HG03460 (cell line): ENCODE measurements around the gene NRTN.
"Not testable (repeated sequence)": the region's sequence is repeated elsewhere in the genome, so short reads cannot be mapped to it uniquely, and the experiment has no call there.

Source experiments
- ATAC-seq: cut with Tn5 transposase; IDR thresholded peaks from one replicate; pipeline ENCODE4 v1.9.1; 2021; ENCODE audit not compliant: unreplicated experiment

NRTN gene

DNA sequence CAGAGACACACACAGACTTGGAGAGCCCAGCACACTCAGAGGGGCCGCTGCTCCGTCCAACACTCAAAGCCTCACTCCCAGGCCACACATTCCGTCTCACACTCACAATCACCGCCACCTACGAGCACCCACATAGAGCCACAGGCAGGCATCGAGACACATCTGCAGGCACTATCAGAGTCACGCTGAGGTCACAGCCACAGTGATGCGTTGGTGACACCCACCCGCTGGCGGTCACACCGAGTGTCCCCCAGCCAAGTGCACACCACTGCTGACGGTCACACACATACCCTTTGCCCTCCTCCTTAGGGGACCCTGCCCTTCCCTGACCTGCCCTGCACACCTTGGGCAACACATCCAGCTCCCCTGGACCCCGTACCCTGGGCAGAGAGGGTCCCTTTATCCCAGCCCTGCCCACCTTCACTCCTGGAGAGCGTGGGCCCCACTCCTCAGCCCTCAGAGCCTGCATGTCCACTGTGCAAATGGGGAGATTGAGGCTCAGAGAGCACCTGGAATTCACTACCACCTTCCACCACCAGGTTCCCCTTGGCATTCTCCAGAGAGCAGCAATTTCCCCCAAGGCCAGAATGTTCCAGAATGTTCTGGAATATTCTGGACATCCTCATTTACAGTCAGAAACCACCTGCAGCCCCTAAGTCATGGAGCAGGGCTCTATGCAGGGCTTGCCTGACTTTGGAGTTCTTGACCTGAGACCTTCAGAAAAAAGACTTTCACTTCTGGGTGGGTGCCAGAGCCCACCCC is 60.0 kb downstream of the NRTN start:
- no peak for ATAC-seq

DNA sequence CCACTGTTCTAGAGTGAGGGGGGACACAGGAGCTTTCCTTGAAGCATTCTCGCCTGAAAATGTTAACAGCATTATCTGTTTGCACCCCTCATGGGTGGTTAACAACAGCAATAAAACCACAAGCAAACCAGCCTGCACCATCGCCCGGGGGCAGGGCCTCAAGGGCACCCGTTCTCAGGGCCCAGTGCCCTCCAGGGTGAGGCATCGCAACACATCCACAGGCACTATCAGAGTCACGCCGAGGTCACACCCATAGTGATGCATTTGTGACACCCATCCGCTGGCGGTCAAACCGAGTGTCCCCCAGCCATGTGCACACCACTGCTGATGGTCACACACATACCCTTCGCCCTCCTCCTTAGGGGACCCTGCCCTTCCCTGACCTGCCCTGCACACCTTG is 60.9 kb downstream of the NRTN start:
- no peak for ATAC-seq

DNA sequence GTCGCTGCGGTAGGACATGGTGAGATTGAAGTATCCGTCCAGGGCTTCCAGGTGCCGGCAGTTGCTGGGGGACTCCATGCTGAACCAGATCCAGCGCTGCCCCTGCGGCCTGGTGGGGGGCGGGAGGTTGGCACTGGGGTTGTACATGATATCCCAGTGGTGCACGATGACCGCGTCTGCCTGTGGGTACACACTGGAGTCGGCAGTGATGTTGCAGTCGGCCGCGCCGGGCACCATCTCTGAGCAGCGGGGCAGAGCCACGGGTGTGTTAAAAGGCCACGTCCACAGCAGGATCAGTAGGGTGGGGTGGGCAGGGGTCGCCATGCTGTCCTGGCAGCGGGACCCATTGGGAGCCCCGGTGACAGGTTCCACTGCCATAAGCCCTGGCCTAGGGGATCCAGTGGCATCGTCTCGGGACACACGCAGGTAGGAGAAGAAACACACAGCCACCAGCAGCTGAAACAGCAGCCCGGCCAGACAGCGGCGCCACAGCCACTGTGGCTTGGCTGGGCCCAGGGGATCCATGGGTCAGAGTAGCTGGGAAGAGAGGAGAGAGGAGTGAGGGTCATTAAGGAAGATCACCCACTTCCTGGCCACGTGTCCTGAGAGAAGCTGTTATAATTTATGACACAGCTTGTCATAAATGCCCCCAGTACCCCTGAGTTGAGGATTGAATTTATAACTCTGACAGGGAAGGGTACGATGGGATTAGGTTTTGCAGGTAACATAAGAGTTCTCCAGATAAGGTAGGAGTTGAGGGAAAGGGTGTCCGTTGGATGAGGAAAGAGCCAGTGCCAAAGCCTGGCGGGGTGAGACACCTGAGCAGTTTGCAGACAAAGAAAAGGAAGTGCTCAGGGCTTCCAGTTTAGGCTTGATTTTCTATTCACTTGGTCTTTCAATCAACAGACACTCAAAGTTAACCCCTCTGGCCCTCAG is 62.6 kb downstream of the NRTN start:
- ATAC-seq = no peak

DNA sequence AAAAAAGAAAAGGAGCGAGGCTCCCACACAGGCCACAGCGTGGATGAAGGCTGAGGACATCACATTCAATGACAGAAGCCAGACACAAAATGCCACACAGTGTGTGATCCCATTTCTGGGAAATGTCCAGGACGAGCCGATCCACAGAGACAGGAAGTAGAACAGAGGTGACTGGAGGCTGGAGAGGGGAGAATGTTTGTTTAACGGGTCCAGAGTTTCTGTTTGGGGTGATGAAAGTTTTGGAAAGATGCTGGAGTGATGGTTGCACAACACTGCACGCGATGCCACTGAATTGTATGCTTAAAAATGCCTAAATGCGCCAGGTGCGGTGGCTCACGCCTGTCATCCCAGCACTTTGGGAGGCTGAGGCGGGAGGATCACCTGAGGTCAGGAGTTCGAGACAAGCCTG is 66.1 kb downstream of the NRTN start:
- ATAC-seq = no peak

DNA sequence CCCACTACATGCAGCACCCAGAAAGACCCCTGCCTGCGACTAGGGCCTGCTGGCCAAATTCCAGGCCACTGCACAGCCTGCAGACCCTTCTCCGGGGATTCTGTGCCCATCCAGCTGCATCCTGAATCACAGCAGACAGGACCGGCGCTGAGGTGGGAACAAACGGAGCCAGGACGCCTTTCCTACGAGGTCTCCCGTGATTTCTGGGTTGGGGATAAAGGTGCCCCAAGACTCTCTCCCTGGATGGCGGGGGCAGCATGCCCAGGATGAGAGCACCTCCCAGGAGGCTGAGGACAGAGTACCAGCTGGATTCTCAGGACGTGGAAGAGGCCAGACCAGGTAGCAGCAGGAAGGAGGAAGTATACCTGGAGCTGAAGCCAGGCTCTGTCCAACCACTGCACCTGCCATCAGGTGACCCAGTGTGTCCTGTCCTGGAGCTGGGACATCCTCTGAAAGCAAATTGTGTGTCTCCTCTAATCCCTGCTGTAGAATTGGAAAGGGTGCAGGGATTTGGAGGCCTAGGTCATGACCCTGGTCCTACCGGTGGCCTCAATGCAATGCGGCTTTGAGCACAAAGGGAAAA is 68.8 kb downstream of the NRTN start:
- no peak for ATAC-seq

DNA sequence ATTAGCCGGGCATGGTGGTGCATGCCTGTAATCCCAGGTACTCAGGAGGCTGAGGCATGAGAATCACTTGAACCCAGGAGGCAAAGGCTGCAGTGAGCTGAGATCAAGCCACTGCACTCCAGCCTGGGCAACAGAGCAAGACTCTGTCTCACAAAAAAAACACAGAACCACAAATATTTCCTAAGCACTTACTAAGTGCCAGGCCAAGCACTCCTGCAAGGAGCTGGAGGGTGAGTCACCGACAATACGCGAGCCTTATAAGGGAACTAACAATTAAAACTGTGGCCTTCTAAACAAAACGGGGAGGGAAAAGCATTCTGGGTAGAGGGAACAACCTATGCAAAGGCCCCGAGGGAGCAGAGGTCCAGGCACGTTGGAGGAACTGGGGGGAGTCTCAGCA is 69.6 kb downstream of the NRTN start:
- not testable (repeated sequence) for ATAC-seq

DNA sequence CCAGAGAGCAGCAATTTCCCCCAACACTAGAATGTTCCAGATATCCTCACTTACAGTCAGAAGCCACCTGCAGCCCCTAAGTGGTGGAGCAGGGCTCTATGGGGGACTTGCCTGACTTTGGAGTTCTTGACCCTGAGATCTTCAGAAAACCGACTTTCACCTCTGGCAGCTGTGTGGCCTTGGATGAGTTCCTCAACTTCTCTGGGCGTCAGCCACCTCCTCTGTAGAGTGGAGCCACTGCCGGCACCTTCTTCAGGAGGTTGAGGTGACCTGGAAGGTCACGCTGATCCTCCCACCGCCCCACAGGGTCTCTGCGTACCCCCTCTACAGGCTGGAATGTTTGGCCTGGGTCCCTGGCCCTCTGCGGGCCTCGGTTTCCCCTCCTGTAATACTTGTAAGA is 72.6 kb downstream of the NRTN start:
- no peak for ATAC-seq

DNA sequence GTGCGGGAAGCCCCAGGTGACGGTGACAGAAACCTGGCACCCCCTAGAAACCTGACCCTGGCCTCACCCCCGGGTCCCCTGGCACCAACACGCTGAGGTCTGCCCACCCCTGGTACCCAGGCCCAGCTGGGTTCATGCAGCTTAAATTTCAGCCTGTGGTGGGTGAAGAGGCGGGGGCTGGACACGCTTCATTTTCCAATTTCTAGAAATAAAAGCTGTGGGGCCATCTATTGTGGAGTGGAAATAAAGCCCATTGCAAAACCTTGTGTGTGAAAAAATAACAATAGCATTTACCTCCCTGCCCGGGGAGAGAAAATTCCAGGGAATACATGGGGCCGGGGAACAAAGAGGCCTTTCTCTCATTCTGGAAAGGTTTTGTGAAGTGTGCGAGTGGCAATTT is 73.0 kb downstream of the NRTN start:
- ATAC-seq = no peak
